ENCODE results near the gene KHDC1L.

DNA sequence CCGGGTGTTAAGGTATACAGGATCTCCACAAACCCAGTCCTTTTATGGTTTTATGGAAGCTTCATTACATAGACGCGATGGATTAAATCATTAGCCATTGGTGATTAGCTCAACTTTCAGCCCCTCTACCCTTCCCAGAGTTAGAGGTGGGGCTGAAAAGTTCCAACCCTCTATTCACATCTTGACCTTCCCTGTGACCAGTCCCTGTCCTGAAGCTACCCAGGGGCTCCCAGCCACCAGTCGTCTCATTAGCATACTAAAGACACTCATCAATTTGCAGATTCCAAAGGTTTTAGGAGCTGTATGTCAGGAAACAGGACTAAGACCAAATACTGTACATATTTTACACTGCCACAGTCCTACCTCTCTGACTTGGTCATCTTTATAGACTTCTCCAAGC is 21.0 kb downstream of the KHDC1L start:
- TF ChIP-seq, protein P1, sequence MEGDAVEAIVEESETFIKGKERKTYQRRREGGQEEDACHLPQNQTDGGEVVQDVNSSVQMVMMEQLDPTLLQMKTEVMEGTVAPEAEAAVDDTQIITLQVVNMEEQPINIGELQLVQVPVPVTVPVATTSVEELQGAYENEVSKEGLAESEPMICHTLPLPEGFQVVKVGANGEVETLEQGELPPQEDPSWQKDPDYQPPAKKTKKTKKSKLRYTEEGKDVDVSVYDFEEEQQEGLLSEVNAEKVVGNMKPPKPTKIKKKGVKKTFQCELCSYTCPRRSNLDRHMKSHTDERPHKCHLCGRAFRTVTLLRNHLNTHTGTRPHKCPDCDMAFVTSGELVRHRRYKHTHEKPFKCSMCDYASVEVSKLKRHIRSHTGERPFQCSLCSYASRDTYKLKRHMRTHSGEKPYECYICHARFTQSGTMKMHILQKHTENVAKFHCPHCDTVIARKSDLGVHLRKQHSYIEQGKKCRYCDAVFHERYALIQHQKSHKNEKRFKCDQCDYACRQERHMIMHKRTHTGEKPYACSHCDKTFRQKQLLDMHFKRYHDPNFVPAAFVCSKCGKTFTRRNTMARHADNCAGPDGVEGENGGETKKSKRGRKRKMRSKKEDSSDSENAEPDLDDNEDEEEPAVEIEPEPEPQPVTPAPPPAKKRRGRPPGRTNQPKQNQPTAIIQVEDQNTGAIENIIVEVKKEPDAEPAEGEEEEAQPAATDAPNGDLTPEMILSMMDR (IDR thresholded peaks at IDR 0.05), result no peak
- TF ChIP-seq EP300 (IDR thresholded peaks at IDR 0.05), result no peak
- TF ChIP-seq POLR2AphosphoS5 (IDR thresholded peaks at IDR 0.05), result no peak
- TF ChIP-seq POLR2A (IDR thresholded peaks at IDR 0.05), result no peak
